A549 (cell line): ENCODE results near the gene TASOR2. TPM values are rescaled to one million over a fixed set of nuclear protein-coding genes. Genes with fewer than 3 reads are reported as not detected.

ENCODE experiments used
- ATAC-seq, 2 experiments: fragments of 200-7000 bp in 1 of 2; fragments of >200 bp in 1 of 2; cut with Nextera tagmentation in 1 of 2; cut with Tn5 transposase in 1 of 2; 3 replicates each; pipeline versions ENCODE4 v1.8.0 to v1.9.1; 2018 to 2020; ENCODE audit warnings: mild to moderate bottlenecking in 1 of 2, moderate library complexity in 1 of 2
- CTCF ChIA-PET: fragments of 300-600 bp; sonication (Branson Sonifier 250); formaldehyde crosslinking; extraction: SDS; loops from one replicate; lab custom pipeline; 2021; ENCODE audit warnings: antibody characterized with exemption, inconsistent platforms; lab: Yijun Ruan, JAX
- POLR2A ChIA-PET: fragments of 350-600 bp; formaldehyde crosslinking; extraction: SDS; loops from one replicate; lab custom pipeline; 2021; ENCODE audit warnings: antibody characterized with exemption, inconsistent platforms; lab: Yijun Ruan, JAX
- DNase-seq, 2 experiments: peaks; one replicate each; pipeline versions ENCODE4 v3.0.0 to v3.0.0-alpha.2; 2011 to 2016; ENCODE audit warnings: low read depth in 1 of 2, low spot score in 1 of 2
- FAIRE-seq: peaks from 2 replicates; lab custom pipeline; 2011; peaks lifted over from hg19 to GRCh38; lab: Jason Lieb, UNC
- H3K27ac ChIP-seq, 2 experiments: fragments of >200 bp; sonication (Bioruptor Twin); formaldehyde crosslinking; 3 replicates each; pipeline ENCODE4 v1.5.1; 2016 to 2017
- H3K4me1 ChIP-seq: fragments of >200 bp; sonication (Bioruptor Twin); formaldehyde crosslinking; 3 replicates; pipeline ENCODE4 v1.6.1; 2016
- H3K4me2 ChIP-seq: fragments of >200 bp; sonication (Bioruptor Twin); formaldehyde crosslinking; 3 replicates; pipeline ENCODE4 v1.6.1; 2016
- H3K4me3 ChIP-seq: fragments of >200 bp; sonication (Bioruptor Twin); formaldehyde crosslinking; 3 replicates; pipeline ENCODE4 v1.5.1; 2016
- H3K9me3 ChIP-seq: fragments of >200 bp; sonication (Bioruptor Twin); formaldehyde crosslinking; 3 replicates; pipeline ENCODE4 v1.6.1; 2016
- BHLHE40 ChIP-seq: IDR thresholded peaks from 2 replicates; pipeline ENCODE4 v1.6.1; 2012; ENCODE audit warnings: low read depth, low read length, inconsistent platforms
- CBX8 ChIP-seq: fragments of 200-600 bp; sonication (generic); IDR thresholded peaks from 2 replicates; pipeline ENCODE4 v1.6.1; 2016
- CHD4 ChIP-seq: fragments of 200-600 bp; sonication (generic); IDR thresholded peaks from 2 replicates; pipeline ENCODE4 v1.6.1; 2016; ENCODE audit warnings: antibody characterized with exemption, mild to moderate bottlenecking, borderline replicate concordance
- EHF ChIP-seq: fragments of 250-450 bp; sonication (Bioruptor Pico); IDR thresholded peaks from 2 replicates; pipeline ENCODE4 v1.5.0; 2020; ENCODE audit warnings: mild to moderate bottlenecking
- EP300 ChIP-seq, 2 experiments: fragments of >200 bp; sonication (Bioruptor Twin); formaldehyde crosslinking; IDR thresholded peaks; 2 replicates in 1 of 2; 3 replicates in 1 of 2; pipeline ENCODE4 v1.6.1; 2016 to 2017
- FOSB ChIP-seq: fragments of 250-450 bp; sonication (Bioruptor Pico); IDR thresholded peaks from 2 replicates; pipeline ENCODE4 v1.5.0; 2020; ENCODE audit warnings: mild to moderate bottlenecking, moderate library complexity
- FOSL2 ChIP-seq, 2 experiments: fragments of 450-650 bp in 1 of 2; fragments of >200 bp in 1 of 2; sonication (Bioruptor Twin) in 1 of 2; formaldehyde crosslinking; IDR thresholded peaks; 2 replicates each; pipeline versions ENCODE4 v1.5.0 to v1.6.1; 2016 to 2020; ENCODE audit warnings: mild to moderate bottlenecking in 1 of 2, moderate library complexity in 1 of 2
- FOXS1 ChIP-seq: fragments of 250-450 bp; sonication (Bioruptor Pico); IDR thresholded peaks from 2 replicates; pipeline ENCODE4 v1.5.0; 2020; ENCODE audit warnings: mild to moderate bottlenecking, moderate library complexity
- HOXA7 ChIP-seq: fragments of 250-450 bp; sonication (Bioruptor Pico); IDR thresholded peaks from 2 replicates; pipeline ENCODE4 v1.5.0; 2020; ENCODE audit warnings: mild to moderate bottlenecking, moderate library complexity
- HOXB13 ChIP-seq: fragments of 250-450 bp; sonication (Bioruptor Pico); IDR thresholded peaks from 2 replicates; pipeline ENCODE4 v1.5.0; 2020; ENCODE audit warnings: low read depth, mild to moderate bottlenecking, moderate library complexity
- JUNB ChIP-seq: fragments of >200 bp; sonication (Bioruptor Twin); formaldehyde crosslinking; IDR thresholded peaks from 2 replicates; pipeline ENCODE4 v1.6.1; 2016
- KDM1A ChIP-seq: fragments of 200-600 bp; sonication (generic); IDR thresholded peaks from 2 replicates; pipeline ENCODE4 v1.6.1; 2016; ENCODE audit warnings: low read depth, mild to moderate bottlenecking
- MAFK ChIP-seq: fragments of 450-650 bp; IDR thresholded peaks from 2 replicates; pipeline ENCODE4 v1.6.1; 2014; ENCODE audit not compliant: partially characterized antibody
- POLR2AphosphoS2 ChIP-seq: conservative IDR thresholded peaks from 2 replicates; pipeline ENCODE4 v1.6.1; 2012; ENCODE audit warnings: low read length, improper control_type of control experiment, inconsistent platforms
- RAD21 ChIP-seq, 2 experiments: fragments of >200 bp in 1 of 2; sonication (Bioruptor Twin) in 1 of 2; formaldehyde crosslinking in 1 of 2; IDR thresholded peaks in 1 of 2; conservative IDR thresholded peaks in 1 of 2; 2 replicates in 1 of 2; 3 replicates in 1 of 2; pipeline ENCODE4 v1.6.1; 2012 to 2018; ENCODE audit warnings: inconsistent platforms in 1 of 2
- RARB ChIP-seq: fragments of 250-450 bp; sonication (Bioruptor Pico); IDR thresholded peaks from 2 replicates; pipeline ENCODE4 v1.8.0; 2021; ENCODE audit warnings: mild to moderate bottlenecking, moderate library complexity
- RCOR1 ChIP-seq: fragments of 150-350 bp; IDR thresholded peaks from 2 replicates; pipeline ENCODE4 v1.6.1; 2014; ENCODE audit warnings: antibody characterized with exemption, low read length, low read depth
- RNF2 ChIP-seq: fragments of 200-600 bp; sonication (generic); IDR thresholded peaks from 2 replicates; pipeline ENCODE4 v1.6.1; 2016; ENCODE audit warnings: low read depth, mild to moderate bottlenecking, antibody characterized with exemption, moderate library complexity, borderline replicate concordance
- SMC3 ChIP-seq: fragments of >200 bp; sonication (Bioruptor Twin); formaldehyde crosslinking; IDR thresholded peaks from 3 replicates; pipeline ENCODE4 v1.6.1; 2018; ENCODE audit warnings: inconsistent platforms
- SREBF2 ChIP-seq: fragments of 450-650 bp; IDR thresholded peaks from 2 replicates; pipeline ENCODE4 v1.6.1; 2014; ENCODE audit warnings: mild to moderate bottlenecking, moderate library complexity
- ZFP36 ChIP-seq: fragments of 450-650 bp; IDR thresholded peaks from 2 replicates; pipeline ENCODE4 v1.6.1; 2014; ENCODE audit warnings: borderline replicate concordance; ENCODE audit not compliant: partially characterized antibody
- ZNF302 ChIP-seq: fragments of 250-450 bp; sonication (Bioruptor Pico); IDR thresholded peaks from 2 replicates; pipeline ENCODE4 v1.9.0; 2021; ENCODE audit warnings: inconsistent platforms, mild to moderate bottlenecking, moderate library complexity
- WGBS: methylation state at CpG from one replicate; pipeline ENCODE4 v1.1.6; 2017; ENCODE audit errors: missing lambda C conversion rate; 5-methylcytosine and 5-hydroxymethylcytosine counted together
- polyA plus RNA-seq, 4 experiments: library from polyadenylated mRNA; depleted of rRNA in 3 of 4; stranded (reverse); fragments of >200 nt; fragmentation: RNase III in 1 of 4; extraction: RNeasy Plus Mini Kit Qiagen cat#74134 plus additional on column Dnase treatment in 1 of 4; gene quantifications; 2 replicates in 3 of 4; 3 replicates in 1 of 4; pipeline ENCODE4 v1.2.3, GENCODE V29; 2011 to 2017
- TF ChIP-seq, protein P1 (sequence below): fragments of >200 bp; sonication (Bioruptor Twin); formaldehyde crosslinking; IDR thresholded peaks from 3 replicates; pipeline ENCODE4 v1.5.1; 2016
- TF ChIP-seq, protein P2 (sequence below): fragments of 250-450 bp; sonication (Bioruptor Pico); IDR thresholded peaks from 2 replicates; pipeline ENCODE4 v1.5.0; 2020; ENCODE audit warnings: low read depth, mild to moderate bottlenecking, moderate library complexity
- TF ChIP-seq, protein P3 (sequence below): fragments of 200-600 bp; sonication (generic); IDR thresholded peaks from 2 replicates; pipeline ENCODE4 v1.6.1; 2016; ENCODE audit warnings: antibody characterized with exemption, mild to moderate bottlenecking, moderate library complexity

TASOR2 gene
- polyA plus RNA-seq, 2 of the 4 experiments (the other 2 are of a cell fraction) = 27.0 to 96.7 TPM

DNA sequence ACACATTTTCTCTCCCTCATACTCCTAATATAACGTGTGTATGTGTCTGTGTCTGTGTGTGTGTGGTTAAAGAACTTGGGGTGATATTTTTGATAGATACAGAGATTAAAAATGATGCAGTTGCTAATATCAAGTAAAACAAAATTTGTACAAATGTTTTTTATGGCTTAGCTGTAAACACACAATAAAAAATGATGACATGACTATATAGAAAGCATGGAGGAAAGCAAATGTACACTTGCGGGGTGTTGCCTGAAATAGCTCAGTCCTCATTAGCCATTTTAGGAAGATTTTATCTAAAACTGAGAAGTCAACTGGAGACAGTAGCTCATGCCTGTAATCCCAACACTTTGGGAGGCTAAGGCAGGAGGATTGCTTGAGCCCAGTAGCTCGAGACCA lies 5.6 kb upstream of the TASOR2 start:
- Histone ChIP-seq H3K4me2 (no peak overlapping the region), H3K4me1 (0 out of 3 replicates have a peak, but pooled peaks cover 2% of the 10 kb centered on the region), H3K27ac (no peak overlapping the region), H3K9me3 (peaks cover 7% of the 10 kb centered on the region; the same call in 2 of the 3 replicates), H3K4me3 (no peak overlapping the region)
- DNase-seq (no peak), ATAC-seq (no peak), FAIRE-seq (no peak)
- POLR2A ChIA-PET = no interaction called here
- CTCF ChIA-PET = interaction anchor here (1.0 to 1.6 kb wide), 3 partner anchors 10 to 56 kb away, joined by 3 to 6 read pairs (median 5); no protein-coding TSS in a partner anchor
- TF ChIP-seq RARB (no peak), FOXS1 (CRISPR knock-in tag) (no peak), ZNF302 (CRISPR knock-in tag) (no peak), EHF (CRISPR knock-in tag) (no peak), MAFK (peak; percentile 70), BHLHE40 (no peak), RNF2 (no peak), JUNB (no peak), RCOR1 (no peak)
- 49% methylated on average over 3 of the region's 3 CpGs for WGBS

DNA sequence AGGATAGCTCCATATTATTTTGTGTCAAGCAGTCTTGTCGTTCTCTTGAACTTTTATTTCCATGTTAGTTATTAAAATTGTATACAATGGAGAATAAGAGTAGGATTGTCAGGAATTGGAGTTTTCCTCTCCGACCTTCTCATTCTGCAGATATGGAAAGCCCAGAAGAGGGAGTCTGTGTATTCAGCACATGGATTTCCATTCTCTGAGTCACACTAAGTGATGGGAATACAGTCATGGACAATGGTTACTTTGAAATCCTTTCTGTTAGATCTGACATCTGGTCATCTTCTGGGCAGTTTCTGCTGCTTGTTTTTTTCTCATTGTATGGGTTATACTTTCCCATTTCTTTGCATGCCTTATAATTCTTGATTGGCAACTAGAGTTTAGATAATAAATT lies 5.0 kb upstream of the TASOR2 start:
- no peak overlapping the region for H3K4me3 ChIP-seq
- ChIA-PET POLR2A (no interaction called here), CTCF (interaction anchor here (1.0 to 1.6 kb wide), 2 partner anchors 11 to 57 kb away, joined by 3 to 6 read pairs; no protein-coding TSS in a partner anchor)
- WGBS = 63% methylated on average over 2 of the region's 2 CpGs
- TF ChIP-seq FOSL2 (IDR thresholded peaks at IDR 0.05) (no peak), FOSL2 (CRISPR knock-in tag; IDR thresholded peaks at IDR 0.05) (peak; percentile 34; the same call in 1 of the 2 replicates), FOXS1 (CRISPR knock-in tag) (no peak)
- H3K9me3 ChIP-seq = peaks cover 4% of the 10 kb centered on the region; the same call in 1 of the 3 replicates
- FAIRE-seq = peak; percentile 43
- no peak overlapping the region for H3K27ac ChIP-seq
- H3K4me1 ChIP-seq = 0 out of 3 replicates have a peak, but pooled peaks cover 4% of the 10 kb centered on the region
- DNase-seq = no peak
- H3K4me2 ChIP-seq = no peak overlapping the region
- no peak for ATAC-seq

DNA sequence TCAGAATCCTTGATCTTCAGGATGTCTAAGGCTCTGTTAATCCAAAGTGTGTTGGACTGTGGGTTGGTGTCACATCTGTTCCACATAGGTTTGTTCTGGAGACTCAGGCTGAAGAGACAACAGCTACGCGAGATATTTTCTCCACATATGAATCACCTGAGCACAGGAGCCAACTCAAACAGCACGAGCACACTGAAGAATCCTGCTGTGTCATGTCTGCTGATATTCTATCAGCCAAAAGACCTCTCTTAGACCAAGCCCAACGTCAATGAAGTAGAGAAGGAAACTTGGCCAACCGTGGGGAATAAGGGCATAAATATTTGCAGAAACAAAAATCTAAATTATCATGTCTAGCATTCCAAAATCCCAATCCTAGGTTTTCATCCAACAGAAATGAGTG lies 2.7 kb upstream of the TASOR2 start:
- POLR2A ChIA-PET = no interaction called here
- Histone ChIP-seq H3K4me1 (peaks cover 10% of the 10 kb centered on the region; the same call in 2 of the 3 replicates), H3K4me2 (no peak overlapping the region), H3K9me3 (peaks cover 4% of the 10 kb centered on the region; the same call in 1 of the 3 replicates), H3K4me3 (no peak overlapping the region), H3K27ac (no peak overlapping the region)
- 46% methylated on average over 5 of the region's 5 CpGs for WGBS
- DNase-seq (no peak), FAIRE-seq (no peak), ATAC-seq (no peak)
- CTCF ChIA-PET = interaction anchor here (0.6 to 1.8 kb wide), 5 partner anchors 12 to 1231 kb away, joined by 3 to 7 read pairs (median 3); no protein-coding TSS in a partner anchor
- no peak for TF ChIP-seq BHLHE40
- TF ChIP-seq RAD21 (conservative IDR thresholded peaks at IDR 0.05 in 1 of 2, IDR thresholded peaks at IDR 0.05 in 1 of 2) = no peak
- no peak for TF ChIP-seq HOXB13
- TF ChIP-seq, protein P1, sequence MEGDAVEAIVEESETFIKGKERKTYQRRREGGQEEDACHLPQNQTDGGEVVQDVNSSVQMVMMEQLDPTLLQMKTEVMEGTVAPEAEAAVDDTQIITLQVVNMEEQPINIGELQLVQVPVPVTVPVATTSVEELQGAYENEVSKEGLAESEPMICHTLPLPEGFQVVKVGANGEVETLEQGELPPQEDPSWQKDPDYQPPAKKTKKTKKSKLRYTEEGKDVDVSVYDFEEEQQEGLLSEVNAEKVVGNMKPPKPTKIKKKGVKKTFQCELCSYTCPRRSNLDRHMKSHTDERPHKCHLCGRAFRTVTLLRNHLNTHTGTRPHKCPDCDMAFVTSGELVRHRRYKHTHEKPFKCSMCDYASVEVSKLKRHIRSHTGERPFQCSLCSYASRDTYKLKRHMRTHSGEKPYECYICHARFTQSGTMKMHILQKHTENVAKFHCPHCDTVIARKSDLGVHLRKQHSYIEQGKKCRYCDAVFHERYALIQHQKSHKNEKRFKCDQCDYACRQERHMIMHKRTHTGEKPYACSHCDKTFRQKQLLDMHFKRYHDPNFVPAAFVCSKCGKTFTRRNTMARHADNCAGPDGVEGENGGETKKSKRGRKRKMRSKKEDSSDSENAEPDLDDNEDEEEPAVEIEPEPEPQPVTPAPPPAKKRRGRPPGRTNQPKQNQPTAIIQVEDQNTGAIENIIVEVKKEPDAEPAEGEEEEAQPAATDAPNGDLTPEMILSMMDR = no peak
- TF ChIP-seq, protein P2, sequence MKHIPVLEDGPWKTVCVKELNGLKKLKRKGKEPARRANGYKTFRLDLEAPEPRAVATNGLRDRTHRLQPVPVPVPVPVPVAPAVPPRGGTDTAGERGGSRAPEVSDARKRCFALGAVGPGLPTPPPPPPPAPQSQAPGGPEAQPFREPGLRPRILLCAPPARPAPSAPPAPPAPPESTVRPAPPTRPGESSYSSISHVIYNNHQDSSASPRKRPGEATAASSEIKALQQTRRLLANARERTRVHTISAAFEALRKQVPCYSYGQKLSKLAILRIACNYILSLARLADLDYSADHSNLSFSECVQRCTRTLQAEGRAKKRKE (CRISPR knock-in tag) = no peak
- no peak for TF ChIP-seq FOXS1 (CRISPR knock-in tag)
- no peak for TF ChIP-seq ZFP36
- TF ChIP-seq KDM1A = no peak
- no peak for TF ChIP-seq SMC3
- no peak for TF ChIP-seq CHD4
- TF ChIP-seq HOXA7 (CRISPR knock-in tag) = no peak
- no peak for TF ChIP-seq EP300 (IDR thresholded peaks at IDR 0.05)
- no peak for TF ChIP-seq CBX8
- TF ChIP-seq RARB = no peak
- no peak for TF ChIP-seq POLR2AphosphoS2
- no peak for TF ChIP-seq SREBF2
- TF ChIP-seq, protein P3, sequence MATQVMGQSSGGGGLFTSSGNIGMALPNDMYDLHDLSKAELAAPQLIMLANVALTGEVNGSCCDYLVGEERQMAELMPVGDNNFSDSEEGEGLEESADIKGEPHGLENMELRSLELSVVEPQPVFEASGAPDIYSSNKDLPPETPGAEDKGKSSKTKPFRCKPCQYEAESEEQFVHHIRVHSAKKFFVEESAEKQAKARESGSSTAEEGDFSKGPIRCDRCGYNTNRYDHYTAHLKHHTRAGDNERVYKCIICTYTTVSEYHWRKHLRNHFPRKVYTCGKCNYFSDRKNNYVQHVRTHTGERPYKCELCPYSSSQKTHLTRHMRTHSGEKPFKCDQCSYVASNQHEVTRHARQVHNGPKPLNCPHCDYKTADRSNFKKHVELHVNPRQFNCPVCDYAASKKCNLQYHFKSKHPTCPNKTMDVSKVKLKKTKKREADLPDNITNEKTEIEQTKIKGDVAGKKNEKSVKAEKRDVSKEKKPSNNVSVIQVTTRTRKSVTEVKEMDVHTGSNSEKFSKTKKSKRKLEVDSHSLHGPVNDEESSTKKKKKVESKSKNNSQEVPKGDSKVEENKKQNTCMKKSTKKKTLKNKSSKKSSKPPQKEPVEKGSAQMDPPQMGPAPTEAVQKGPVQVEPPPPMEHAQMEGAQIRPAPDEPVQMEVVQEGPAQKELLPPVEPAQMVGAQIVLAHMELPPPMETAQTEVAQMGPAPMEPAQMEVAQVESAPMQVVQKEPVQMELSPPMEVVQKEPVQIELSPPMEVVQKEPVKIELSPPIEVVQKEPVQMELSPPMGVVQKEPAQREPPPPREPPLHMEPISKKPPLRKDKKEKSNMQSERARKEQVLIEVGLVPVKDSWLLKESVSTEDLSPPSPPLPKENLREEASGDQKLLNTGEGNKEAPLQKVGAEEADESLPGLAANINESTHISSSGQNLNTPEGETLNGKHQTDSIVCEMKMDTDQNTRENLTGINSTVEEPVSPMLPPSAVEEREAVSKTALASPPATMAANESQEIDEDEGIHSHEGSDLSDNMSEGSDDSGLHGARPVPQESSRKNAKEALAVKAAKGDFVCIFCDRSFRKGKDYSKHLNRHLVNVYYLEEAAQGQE = no peak
- no peak for TF ChIP-seq FOSB (CRISPR knock-in tag)
